ENCODE measurements around the gene SGMS1.

Gene SGMS1

GRCh38 chr10:50531388-50532077, 92.2 kb downstream of the SGMS1 start:
- TF ChIP-seq POU2F2 (IDR thresholded peaks at IDR 0.05; ENCODE audit: low read depth, low read length) (no peak), PAX5 (IDR thresholded peaks at IDR 0.05; ENCODE audit: insufficient read depth, low read length, severe bottlenecking) (no peak), TAF1 (IDR thresholded peaks at IDR 0.05; ENCODE audit: low read depth, low read length) (no peak), POLR2AphosphoS5 (IDR thresholded peaks at IDR 0.05; ENCODE audit: low read depth, low read length) (no peak)
- FAIRE-seq, result no peak
- DNase-seq (ENCODE audit: insufficient read length, low spot score), result no peak

DNA sequence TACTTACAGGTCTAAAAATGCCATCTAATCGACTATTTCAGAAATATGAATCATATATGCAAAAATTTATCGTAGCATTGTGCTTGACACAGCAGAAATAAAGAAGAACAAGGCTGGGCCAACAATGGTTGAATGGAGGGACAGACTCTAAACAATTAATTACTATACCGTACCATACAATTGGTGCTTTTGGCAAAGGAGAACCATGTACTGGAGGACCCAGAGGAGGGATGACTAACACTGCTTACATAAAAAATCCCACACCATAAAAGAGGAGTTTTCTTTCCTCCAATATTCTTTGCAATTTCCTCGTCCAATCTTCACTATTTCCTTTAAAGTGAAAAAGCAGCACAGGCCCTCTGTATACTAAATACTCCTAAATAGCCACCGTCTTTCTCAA, 94.1 kb downstream of the SGMS1 start:
- FAIRE-seq (no peak), DNase-seq (ENCODE audit: insufficient read length, low spot score) (no peak)
- TF ChIP-seq PAX5 (IDR thresholded peaks at IDR 0.05; ENCODE audit: insufficient read depth, low read length, severe bottlenecking), result no peak
- no peak for TF ChIP-seq POU2F2 (IDR thresholded peaks at IDR 0.05; ENCODE audit: low read depth, low read length)
- no peak for TF ChIP-seq TAF1 (IDR thresholded peaks at IDR 0.05; ENCODE audit: low read depth, low read length)
- no peak for TF ChIP-seq POLR2A (IDR thresholded peaks at IDR 0.05; ENCODE audit: low read depth, low read length)
- TF ChIP-seq POLR2AphosphoS5 (IDR thresholded peaks at IDR 0.05; ENCODE audit: low read depth, low read length), result no peak
- TF ChIP-seq SPI1 (IDR thresholded peaks at IDR 0.05; ENCODE audit: low read depth, low read length), result no peak

- FAIRE-seq (no peak), DNase-seq (ENCODE audit: insufficient read length, low spot score) (no peak)
- TF ChIP-seq POLR2A (IDR thresholded peaks at IDR 0.05; ENCODE audit: low read depth, low read length), result no peak
- no peak for TF ChIP-seq SPI1 (IDR thresholded peaks at IDR 0.05; ENCODE audit: low read depth, low read length)
- TF ChIP-seq PAX5 (IDR thresholded peaks at IDR 0.05; ENCODE audit: insufficient read depth, low read length, severe bottlenecking), result no peak
- no peak for TF ChIP-seq TAF1 (IDR thresholded peaks at IDR 0.05; ENCODE audit: low read depth, low read length)
- TF ChIP-seq POU2F2 (IDR thresholded peaks at IDR 0.05; ENCODE audit: low read depth, low read length), result no peak
- TF ChIP-seq POLR2AphosphoS5 (IDR thresholded peaks at IDR 0.05; ENCODE audit: low read depth, low read length), result no peak
Measured at GRCh38 chr10:50528206-50528605, 95.5 kb downstream of the SGMS1 start.

DNA sequence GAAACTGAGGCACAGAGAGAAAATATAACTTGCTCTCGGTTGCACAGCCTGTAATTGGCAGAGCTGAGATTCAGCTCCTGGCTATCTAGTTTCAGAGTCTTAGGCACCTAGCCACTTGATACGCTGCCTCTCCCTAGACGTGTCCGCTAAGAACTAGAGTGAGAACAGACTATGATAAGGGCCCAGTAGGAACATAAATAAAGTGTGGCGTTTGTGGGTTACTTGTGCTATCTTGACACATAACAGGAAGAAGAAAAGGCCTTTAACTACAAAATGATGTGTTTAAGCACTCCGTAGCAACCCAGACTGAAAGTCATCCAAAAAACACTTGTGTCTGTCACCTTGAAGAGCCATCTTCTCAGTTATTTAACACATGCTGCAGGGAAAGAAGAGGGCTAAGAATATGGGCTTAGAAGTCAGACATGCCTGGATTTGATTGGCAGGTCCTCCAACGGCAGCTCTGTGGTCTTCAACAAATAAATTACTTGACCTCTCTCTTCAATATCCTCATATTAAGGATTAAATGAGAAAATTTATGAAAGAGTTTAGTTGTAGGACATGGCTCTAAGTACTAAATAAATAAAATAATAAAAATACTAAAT, 96.2 kb downstream of the SGMS1 start:
- DNase-seq (ENCODE audit: insufficient read length, low spot score), result no peak

DNA sequence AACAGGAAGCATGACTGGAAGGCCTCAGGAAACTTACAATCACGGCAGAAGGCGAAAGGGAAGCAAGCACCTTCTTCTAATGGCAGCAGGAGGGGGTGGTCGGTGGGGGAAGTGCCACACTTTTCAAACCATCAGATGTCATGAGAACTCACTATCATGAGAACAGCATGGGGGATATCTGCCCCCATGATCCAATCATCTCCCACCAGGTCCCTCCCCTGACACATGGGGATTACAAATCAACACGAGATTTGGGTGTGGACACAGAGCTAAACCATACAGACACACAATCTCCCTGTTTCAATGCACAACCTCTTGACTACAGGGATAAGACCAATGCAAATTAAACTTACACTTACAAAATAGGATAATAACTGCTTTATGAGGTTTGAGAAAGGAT, 97.6 kb downstream of the SGMS1 start:
- no peak for DNase-seq (ENCODE audit: insufficient read length, low spot score)
- FAIRE-seq, result no peak

More for the DNA sequence above, 96.2 kb downstream of the SGMS1 start:
- FAIRE-seq, result no peak
- TF ChIP-seq SPI1 (IDR thresholded peaks at IDR 0.05; ENCODE audit: low read depth, low read length), result no peak
- TF ChIP-seq PAX5 (IDR thresholded peaks at IDR 0.05; ENCODE audit: insufficient read depth, low read length, severe bottlenecking), result no peak
- TF ChIP-seq TAF1 (IDR thresholded peaks at IDR 0.05; ENCODE audit: low read depth, low read length), result no peak
- TF ChIP-seq POLR2A (IDR thresholded peaks at IDR 0.05; ENCODE audit: low read depth, low read length), result no peak
- TF ChIP-seq POU2F2 (IDR thresholded peaks at IDR 0.05; ENCODE audit: low read depth, low read length), result no peak
- no peak for TF ChIP-seq POLR2AphosphoS5 (IDR thresholded peaks at IDR 0.05; ENCODE audit: low read depth, low read length)

DNA sequence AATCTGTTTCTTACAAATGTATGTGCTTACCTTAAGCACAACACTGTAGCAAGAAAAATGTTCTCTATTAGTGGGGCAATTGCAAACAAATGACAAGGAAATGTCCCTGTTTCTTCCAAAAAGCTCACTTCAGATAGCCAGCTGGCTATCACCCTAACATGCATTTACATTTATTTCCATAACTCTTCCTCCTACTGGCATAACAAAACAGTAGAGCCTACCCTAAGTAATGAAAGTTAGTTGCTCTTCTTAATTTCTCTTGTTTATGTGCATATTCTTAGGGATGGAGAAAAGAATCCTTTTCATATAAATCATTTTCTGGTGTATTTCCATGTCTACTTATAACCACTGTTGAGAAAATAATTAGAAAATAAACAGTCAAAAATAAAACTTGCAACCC, 100.4 kb downstream of the SGMS1 start:
- FAIRE-seq (no peak), DNase-seq (ENCODE audit: insufficient read length, low spot score) (no peak)
- no peak for TF ChIP-seq PAX5 (IDR thresholded peaks at IDR 0.05; ENCODE audit: insufficient read depth, low read length, severe bottlenecking)
- TF ChIP-seq TAF1 (IDR thresholded peaks at IDR 0.05; ENCODE audit: low read depth, low read length), result no peak
- TF ChIP-seq POLR2AphosphoS5 (IDR thresholded peaks at IDR 0.05; ENCODE audit: low read depth, low read length), result no peak
- no peak for TF ChIP-seq POU2F2 (IDR thresholded peaks at IDR 0.05; ENCODE audit: low read depth, low read length)
- TF ChIP-seq SPI1 (IDR thresholded peaks at IDR 0.05; ENCODE audit: low read depth, low read length), result no peak
- TF ChIP-seq POLR2A (IDR thresholded peaks at IDR 0.05; ENCODE audit: low read depth, low read length), result no peak

More for the DNA sequence above, 97.6 kb downstream of the SGMS1 start:
- no peak for TF ChIP-seq SPI1 (IDR thresholded peaks at IDR 0.05; ENCODE audit: low read depth, low read length)
- TF ChIP-seq PAX5 (IDR thresholded peaks at IDR 0.05; ENCODE audit: insufficient read depth, low read length, severe bottlenecking), result no peak
- no peak for TF ChIP-seq TAF1 (IDR thresholded peaks at IDR 0.05; ENCODE audit: low read depth, low read length)
- no peak for TF ChIP-seq POU2F2 (IDR thresholded peaks at IDR 0.05; ENCODE audit: low read depth, low read length)
- TF ChIP-seq POLR2A (IDR thresholded peaks at IDR 0.05; ENCODE audit: low read depth, low read length), result no peak
- TF ChIP-seq POLR2AphosphoS5 (IDR thresholded peaks at IDR 0.05; ENCODE audit: low read depth, low read length), result no peak

DNA sequence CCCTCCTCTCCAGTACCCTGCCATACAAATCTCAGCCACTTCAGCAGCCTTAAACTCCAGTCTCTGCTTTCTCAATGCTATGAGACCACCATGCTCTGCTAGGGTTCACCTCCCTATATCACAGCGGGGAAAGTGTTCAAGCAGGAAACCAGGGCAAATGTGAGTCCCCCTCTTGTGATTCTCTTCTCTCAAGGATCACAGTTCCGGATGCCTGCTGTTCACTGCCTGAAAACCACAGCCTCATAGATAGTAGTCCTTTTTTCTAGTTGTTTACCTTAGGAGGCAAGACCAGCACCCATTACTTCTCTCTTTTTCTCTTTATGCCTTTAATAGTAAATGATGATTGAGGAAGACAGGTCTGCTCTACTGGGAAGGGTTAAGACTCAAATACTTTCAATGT, 100.8 kb downstream of the SGMS1 start:
- no peak for TF ChIP-seq POLR2AphosphoS5 (IDR thresholded peaks at IDR 0.05; ENCODE audit: low read depth, low read length)
- no peak for TF ChIP-seq TAF1 (IDR thresholded peaks at IDR 0.05; ENCODE audit: low read depth, low read length)
- TF ChIP-seq SPI1 (IDR thresholded peaks at IDR 0.05; ENCODE audit: low read depth, low read length), result no peak
- TF ChIP-seq POU2F2 (IDR thresholded peaks at IDR 0.05; ENCODE audit: low read depth, low read length), result no peak
- TF ChIP-seq POLR2A (IDR thresholded peaks at IDR 0.05; ENCODE audit: low read depth, low read length), result no peak
- no peak for TF ChIP-seq PAX5 (IDR thresholded peaks at IDR 0.05; ENCODE audit: insufficient read depth, low read length, severe bottlenecking)
- FAIRE-seq, result no peak
- no peak for DNase-seq (ENCODE audit: insufficient read length, low spot score)

DNA sequence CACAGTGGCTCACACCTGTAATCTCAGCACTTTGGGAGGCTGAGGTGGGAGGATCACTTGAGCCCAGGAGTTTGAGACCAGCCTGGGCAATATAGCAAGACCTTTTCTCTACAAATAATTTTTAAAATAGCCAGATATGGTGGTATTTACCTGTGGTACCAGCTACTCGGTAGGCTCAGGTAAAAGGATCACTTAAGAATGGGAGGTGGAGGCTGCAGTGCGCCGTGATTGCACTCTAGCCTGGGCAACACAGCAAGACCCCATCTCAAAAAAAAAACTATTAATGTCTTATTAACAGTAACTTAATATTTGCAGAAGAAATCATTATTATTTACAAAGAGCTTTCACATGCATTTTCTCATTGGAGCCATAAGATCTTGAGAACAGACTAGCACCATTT, 103.6 kb downstream of the SGMS1 start:
- no peak for FAIRE-seq
- TF ChIP-seq PAX5 (IDR thresholded peaks at IDR 0.05; ENCODE audit: insufficient read depth, low read length, severe bottlenecking), result no peak
- TF ChIP-seq POLR2A (IDR thresholded peaks at IDR 0.05; ENCODE audit: low read depth, low read length), result no peak
- TF ChIP-seq POLR2AphosphoS5 (IDR thresholded peaks at IDR 0.05; ENCODE audit: low read depth, low read length), result no peak
- TF ChIP-seq SPI1 (IDR thresholded peaks at IDR 0.05; ENCODE audit: low read depth, low read length), result no peak
- no peak for TF ChIP-seq TAF1 (IDR thresholded peaks at IDR 0.05; ENCODE audit: low read depth, low read length)
- no peak for TF ChIP-seq POU2F2 (IDR thresholded peaks at IDR 0.05; ENCODE audit: low read depth, low read length)

GRCh38 chr10:50517626-50518025, 106.1 kb downstream of the SGMS1 start:
- FAIRE-seq, result no peak
- no peak for DNase-seq (ENCODE audit: insufficient read length, low spot score)
- no peak for TF ChIP-seq TAF1 (IDR thresholded peaks at IDR 0.05; ENCODE audit: low read depth, low read length)

More for the DNA sequence above, 103.6 kb downstream of the SGMS1 start:
- DNase-seq (ENCODE audit: insufficient read length, low spot score), result no peak

DNA sequence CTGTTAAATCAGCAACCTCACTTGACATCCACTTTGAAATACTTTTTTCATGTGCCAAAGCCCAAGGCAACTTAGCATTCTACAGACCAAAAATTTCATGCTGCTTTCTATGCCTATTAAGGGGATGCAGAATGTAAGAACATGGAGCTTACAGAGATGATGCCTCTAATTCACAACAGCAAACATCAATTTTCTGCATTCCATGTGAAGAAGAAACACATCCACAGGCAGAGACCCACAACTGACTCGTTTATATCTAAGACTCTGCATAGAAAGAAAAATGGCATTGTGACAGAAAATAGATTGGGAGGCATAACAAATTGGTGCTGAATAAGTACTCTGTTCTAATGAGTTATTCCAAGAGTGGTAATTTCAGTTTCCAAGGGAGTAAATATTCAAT, 107.6 kb downstream of the SGMS1 start:
- TF ChIP-seq PAX5 (IDR thresholded peaks at IDR 0.05; ENCODE audit: insufficient read depth, low read length, severe bottlenecking) (no peak), SPI1 (IDR thresholded peaks at IDR 0.05; ENCODE audit: low read depth, low read length) (no peak), POU2F2 (IDR thresholded peaks at IDR 0.05; ENCODE audit: low read depth, low read length) (no peak), POLR2A (IDR thresholded peaks at IDR 0.05; ENCODE audit: low read depth, low read length) (no peak)
- FAIRE-seq, result no peak
- DNase-seq (ENCODE audit: insufficient read length, low spot score), result no peak

Data from GM12891 (cell line).